NCI-H82 treated with DMSO at 0.1 percent for 48 hours (cell line): Measurements from ENCODE around the gene MED15.

Source experiments
- DNase-seq: peaks from one replicate; lab custom pipeline; 2025; ENCODE audit not compliant: unreplicated experiment; lab: John Stamatoyannopoulos, UW

The MED15 gene

DNA sequence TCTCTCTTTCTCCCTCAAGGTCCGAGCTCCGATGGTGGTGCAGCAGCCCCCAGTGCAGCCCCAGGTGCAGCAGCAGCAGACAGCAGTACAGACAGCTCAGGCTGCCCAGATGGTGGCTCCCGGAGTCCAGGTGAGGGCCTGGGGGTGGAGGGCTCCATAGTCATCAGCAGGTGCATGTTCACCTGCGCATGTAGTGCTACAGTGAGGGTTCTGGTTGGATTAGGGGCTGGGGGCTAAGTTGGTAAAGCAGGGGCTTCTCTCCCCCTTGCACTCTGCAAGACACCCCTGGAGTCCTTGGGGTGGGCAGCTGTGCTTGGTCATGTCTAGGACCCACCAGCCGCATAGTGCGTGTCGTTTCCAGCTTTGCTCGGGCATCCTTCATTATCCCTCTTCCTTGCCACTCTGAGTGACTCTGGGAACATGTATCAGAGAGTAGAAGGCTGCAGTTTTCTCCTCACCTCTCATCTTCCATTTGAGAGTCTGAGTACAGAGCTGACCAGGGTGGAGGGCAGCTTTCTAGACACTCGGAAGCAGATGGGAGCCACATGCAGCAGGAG is 61.2 kb downstream of the MED15 start:
- DNase-seq: no peak

DNA sequence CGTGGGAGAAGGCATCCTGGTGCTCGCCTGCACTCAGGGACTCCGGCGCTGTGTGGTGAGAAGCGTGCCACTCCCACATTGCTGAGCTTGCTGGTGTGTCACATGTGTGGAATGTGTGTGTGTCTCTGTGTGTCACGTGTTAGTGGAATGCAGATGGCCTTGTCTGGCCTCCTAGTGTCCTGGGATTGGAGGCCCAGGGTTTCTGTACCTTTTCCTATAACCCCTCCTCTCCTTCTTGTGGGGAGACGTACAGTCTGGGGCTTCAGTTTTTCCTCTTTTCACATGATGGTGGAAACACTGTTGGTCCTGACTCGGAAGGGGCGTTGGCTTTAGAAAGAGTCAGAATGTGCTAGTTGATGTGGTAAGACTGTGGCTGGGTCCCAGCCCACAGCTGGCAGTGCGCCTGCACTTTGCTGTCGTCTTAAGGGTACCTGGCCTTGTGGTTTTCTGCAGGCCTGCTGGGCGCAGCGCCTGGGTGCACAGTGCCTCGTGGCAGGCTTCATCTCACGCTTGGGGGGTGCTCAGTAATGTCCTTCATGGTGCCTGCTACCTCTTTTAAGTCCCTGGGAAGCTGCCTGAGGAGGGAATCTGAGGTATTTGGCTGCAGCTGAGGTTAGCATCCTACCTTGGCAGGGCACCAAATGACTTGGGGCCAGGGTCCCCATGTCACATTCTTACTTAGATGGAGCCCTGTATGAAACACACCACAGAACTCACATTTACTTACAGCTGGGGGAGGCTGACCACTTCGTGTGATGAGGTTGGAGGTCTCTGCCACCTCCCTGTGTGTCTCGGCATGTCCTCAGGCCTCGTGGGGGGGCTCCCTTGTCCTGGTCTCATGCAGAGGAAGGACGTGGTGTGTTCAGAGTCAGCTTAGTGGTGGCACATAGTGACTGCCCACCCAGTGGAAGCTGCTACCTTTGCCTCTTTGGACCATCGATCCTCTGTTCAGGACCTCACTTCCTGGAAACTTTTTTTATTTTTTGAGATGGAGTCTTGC is 61.9 kb downstream of the MED15 start:
- no peak for DNase-seq

DNA sequence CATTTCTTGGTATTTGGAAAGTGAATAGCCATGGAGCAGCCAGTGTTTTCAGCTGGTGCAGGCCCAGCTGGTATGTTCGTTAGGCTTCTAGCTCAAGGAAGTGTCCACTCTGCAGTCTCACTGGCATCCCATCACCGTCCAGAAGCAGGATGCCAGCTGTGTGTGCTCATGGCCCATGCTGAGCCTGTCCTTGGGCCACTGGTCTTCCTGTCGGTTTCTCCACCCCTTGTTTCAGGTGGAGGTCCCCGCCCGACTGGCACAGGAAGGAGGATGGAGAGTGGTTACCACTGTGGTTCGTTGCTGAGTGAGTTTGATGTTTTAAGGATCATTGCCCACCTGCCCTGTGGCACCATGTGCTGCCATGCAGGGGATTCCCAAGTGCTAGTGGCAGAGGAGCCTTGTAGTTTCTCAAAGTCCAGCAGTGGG is 63.7 kb downstream of the MED15 start:
- DNase-seq: no peak

DNA sequence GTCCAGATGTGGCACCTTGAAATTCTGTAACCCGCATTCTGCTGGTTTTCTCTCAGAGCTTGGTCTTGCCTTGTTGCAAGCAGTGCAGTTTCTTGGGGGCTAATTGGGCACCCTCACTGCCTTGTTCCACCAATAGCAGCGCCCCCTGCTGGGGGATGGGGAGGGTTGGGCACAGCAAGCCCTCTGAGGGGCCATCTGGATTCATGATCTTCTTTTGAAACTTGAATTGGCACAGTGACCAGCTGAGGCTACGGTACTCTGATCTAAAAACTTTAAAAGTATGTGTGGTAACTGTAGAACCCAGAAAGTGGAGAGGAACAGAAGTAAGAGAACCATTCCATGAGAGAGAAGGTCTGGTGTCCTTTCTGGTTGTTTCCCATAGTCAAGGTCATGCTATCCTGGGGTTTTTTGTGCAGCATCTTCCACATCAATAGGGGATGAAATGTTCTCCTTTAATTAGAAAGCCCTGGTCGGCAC is 64.2 kb downstream of the MED15 start:
- no peak for DNase-seq

DNA sequence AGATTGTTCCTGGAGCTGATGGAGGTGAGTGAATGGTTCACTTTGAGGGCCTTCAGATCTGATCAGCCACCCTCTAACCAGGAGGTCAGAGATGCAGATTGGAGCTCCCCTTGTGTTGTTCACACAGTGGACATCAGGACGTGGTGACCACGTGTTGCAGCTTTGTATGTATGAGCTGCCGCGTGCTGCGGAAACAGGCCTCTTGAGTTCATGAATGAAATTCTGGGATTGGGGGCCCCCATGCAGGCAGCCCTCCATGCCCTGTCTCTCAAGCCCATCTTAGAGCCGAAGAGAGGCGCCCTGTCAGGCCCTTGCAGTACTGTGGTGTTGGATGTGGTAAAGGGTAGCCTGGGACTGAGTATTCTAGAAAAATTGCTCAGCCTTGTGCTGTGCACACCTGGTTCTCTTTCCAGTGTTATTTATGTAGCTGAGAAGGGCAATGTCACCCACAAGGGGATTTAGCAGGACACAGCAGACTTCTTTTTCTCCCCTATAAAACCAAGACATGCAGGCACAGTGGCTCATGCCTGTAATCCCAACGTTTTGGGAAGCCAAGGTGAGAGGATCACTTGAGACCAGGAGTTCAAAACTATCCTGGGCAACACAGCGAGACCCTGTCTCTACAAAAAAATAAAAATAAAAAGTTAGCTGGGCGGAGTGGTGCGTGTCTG is 64.9 kb downstream of the MED15 start:
- no peak for DNase-seq

DNA sequence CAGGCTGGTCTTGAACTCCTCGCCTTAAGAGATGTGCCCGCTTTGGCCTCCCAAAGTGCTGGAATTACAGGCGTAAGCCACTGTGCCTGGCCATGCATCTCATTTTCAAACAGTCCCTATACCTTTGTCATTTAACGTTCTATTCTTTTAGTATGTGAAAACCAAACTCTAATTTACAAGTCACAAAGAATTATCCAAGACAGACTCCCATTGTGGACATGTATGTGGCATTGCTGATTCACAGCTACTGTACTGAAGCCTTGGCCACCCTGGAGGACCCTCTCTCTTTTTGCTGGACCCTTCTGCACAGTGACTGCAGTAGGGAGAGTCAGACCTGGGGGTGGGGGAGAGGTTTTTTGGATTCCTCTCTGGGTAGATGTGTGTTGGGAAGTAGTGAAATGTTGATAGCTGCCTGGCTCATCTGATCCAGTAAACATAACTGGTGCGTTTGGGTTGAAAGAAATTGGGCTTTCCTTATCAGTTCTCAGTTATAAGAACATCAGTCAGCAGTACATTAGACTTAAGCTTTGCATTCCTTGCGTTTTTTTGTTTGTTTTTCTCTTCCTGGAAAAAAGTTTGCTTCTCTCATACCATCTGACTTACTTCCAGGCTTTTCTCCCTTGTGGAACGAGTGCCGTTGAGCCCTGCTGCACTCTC is 65.9 kb downstream of the MED15 start:
- no peak for DNase-seq

DNA sequence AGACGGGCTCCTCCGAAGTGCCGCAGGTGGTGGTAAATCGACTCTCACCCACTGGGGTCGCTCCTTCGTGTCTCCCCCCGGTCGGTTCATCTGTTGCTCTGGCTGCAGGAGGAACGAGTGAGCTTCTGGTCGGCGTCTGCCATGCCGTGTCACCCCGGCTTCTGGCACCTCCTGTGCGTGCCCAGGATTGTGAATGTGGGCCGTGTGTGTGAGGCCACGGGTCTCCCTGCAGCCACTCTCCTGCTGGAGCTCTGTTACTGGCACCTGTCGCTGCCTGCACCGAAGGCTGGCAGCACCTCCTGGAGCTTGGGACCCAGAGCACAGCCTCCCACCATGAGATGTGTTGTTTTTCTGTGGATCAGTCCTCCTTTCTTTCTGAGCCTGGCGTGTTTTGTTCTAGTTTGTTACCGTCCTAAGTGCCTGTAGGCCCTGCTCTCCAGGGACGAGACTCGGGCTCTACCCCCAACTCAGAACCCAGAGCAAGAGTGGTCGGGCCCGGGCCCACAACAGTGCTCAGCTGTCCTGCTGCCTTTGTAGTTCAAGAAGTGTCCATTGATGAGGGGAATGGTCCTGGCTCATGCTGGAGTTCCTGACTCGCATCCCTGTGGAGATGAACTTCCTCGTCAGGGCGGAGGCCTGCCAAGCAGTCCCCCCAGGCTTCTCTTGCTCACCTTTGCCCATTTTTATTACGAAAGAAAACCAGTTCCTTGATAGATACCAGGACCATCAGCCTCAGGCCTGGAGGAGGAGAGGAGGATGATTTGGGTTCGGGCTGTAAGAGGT is 66.6 kb downstream of the MED15 start:
- no peak for DNase-seq

DNA sequence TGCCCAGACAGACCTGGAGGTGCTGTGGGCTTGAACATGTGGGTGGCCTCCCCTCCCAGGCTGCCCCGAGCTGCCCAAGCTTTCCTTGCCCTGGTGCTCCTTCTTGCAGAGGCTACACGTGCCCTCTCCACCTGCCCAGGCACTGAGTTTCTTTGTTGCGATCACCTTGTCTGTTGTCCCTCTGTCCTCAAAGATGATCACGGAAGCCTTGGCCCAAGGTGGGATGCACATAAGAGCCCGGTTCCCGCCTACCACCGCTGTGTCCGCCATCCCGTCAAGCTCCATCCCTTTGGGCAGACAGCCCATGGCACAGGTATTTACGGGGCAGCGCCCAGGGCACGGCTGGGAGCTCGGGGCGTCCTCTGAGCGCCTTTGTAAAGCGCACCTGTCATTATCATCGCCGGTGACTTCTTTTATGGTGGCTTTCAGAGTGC is 67.5 kb downstream of the MED15 start:
- DNase-seq: no peak

DNA sequence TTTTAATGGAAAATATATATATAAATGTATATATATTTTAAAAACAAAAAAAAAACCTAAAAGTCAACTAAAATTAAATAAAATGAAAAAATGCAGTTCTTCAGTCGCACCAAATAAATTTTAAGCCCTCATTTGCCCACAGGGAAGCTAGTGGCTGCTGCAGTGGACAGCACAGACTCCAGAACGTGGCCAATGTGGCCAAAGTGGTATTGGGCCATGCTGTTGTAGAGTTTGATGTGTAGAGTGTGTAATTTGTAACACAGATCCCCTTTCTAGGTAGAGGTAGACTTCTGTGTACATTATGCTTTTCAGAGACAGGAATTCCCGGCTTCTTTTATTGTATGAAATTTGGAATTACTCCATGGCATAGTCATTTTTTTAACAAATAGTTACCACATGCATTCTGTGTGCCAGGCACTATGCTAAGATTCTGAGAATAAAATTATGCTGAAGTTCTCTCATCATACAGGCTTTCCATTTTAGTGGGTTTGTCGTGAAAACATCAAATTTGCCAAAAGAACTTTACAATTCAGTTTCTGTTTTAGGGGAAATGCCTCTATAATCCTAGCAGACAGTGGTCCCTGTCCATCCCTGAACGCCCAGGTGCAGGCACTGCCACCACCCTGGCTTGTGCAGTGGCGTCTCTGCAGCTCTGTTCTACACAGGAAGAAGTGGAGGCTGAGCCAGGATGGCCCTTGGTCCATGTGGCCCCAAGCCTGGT is 68.5 kb downstream of the MED15 start:
- DNase-seq: no peak

DNA sequence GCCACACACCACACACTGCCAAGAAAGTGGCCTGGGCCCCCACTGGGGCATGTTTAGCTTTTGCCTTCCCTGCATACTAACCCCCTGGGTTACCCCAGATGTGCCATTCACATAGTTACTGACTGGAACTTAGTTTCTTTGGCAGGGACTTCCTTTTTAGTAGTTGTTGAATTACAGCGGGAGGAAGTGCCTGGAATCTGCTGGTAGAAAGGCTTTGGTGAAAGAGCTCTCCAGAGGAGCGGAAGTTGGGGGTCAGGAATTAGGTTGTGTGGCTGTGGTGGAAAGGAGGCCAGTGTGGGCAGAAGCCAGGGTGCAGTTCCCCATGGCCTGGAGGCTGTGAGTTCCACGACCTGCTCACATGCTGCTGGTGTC is 69.0 kb downstream of the MED15 start:
- no peak for DNase-seq

DNA sequence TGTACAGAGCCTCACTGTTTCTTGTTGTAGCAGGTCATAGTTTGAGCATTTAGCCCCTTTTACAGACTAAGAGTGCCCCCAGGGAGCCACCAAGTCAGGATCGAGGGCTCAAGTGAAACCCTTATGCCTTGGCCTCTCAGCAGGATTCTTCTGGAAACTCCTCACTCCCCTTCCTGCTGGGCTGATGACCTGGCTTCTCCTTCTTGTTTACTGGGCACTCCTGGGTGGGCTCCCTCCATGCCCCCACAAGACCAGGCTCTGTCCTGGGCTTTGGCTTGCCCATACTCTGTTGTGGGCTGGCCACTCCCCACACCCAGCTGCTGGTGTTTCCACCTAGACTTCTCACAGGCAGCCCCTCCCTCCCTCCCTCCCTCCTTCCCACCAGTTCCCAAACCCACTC is 69.6 kb downstream of the MED15 start:
- no peak for DNase-seq

DNA sequence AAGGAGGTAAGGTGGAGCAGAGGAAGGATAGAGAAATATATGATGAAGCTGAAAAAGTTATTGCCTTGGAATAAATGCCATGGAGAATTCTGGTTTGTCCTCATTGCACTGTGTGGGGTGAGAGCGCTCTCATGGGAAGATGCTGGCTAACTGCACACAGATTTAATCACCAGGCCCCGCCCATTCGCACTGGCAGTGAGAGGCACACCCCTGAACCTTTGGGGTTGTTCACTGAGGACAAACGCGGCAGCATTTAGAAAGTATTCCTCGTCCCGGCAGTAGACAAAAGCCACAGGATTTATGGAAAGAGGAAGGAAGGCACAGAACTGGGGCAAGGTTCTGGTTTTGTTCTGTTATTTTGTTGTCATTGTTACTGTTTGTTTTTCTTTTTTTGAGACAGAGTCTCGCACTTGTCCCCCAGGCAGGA is 70.2 kb downstream of the MED15 start:
- no peak for DNase-seq

DNA sequence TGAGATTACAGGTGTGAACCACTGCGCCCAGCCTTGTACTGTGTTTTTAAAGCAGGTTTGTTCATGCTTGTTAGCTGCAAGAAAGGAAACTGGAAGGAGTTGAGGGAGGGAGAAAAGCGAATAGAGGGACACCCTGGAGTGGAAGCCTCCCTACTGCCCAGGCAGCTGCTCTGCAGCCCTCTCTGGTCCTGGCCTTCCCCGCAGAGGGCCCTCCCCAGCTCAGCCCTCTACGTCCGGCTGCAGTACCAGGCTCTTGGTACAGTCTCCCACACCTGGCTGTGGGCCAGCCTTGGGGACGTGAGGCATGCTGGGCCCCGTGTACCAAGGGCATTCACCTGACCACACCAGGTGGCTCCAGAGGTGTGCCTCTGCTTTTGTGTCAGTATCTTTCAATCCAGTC is 70.8 kb downstream of the MED15 start:
- DNase-seq: no peak

DNA sequence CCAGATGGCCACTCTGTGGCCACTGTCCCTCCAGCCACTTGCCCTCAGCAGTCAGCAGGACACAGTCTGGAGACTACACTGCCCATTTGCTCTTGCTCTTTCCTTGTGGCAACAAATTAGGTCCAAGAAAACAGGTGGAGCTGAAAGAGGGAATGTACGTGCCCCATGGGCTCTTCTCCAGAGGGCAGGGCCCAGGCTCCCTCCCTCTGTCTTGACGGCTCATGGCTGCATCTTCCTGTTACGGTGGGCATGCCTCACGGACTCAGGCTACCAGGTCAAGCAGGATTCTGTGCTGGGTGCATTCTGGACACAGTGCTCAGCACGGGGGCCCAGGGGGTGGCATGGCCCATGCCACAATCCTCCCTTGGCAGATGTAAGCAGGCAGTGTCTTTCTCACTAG is 71.3 kb downstream of the MED15 start:
- no peak for DNase-seq

DNA sequence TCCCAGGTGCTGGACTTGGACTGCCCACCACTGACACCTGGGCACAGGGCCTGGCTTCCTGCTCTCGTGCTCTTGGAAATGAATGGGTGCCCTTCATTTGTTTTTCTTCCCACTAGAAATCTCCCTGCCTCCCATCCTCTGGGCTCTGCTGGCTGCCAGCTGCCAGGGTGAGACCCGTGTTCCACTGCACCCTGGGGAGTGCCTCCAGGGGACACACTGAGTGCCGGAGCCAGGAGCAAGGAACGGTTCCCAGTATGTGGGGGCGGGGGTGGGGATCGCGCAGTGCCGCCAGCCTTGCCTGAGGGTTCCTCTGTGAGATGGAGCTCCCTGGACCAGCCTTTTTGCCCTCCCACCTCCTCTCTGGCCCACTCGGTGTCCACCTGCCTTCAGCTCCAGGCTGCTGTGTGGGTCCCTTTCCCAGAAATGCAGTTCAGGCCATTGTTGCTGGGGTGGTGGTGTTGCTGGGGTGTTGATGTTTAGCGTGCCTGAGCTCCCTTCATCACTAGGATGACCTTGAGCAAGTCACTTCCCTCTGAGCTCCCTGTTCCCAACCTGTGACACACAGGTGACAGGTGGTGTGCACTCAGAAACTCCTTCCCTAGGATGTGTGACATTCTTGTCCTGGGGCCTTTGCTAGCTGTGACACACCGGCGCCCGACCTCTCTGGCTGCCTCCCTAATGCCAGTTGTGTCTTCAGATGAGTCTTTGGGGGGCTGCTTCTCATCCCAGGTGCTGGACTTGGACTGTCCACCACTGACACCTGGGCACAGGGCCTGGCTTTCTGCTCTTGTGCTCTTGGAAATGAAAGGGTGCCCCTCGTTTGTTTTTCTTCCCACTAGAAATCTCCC is 72.1 kb downstream of the MED15 start:
- no peak for DNase-seq

DNA sequence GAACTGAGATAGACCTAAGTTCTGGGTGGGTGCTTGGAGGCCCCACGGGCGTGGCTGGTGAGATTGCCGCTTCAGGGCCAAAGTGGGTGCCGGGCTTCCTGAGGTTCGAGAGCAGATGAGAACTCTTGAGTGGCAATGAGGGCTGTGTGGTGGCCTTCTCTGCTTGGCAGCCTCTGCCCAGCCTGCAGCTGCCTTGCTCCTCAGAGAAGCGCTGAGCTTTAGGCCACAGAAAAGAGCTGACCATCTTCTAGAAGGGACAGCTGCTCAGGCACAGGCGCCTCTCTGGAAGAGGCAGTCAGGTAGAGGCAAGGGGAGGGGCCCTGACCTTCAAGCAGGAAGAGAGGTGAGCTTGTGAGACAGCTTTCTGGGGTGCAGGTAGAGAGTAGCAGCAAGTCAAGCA is 72.8 kb downstream of the MED15 start:
- no peak for DNase-seq

DNA sequence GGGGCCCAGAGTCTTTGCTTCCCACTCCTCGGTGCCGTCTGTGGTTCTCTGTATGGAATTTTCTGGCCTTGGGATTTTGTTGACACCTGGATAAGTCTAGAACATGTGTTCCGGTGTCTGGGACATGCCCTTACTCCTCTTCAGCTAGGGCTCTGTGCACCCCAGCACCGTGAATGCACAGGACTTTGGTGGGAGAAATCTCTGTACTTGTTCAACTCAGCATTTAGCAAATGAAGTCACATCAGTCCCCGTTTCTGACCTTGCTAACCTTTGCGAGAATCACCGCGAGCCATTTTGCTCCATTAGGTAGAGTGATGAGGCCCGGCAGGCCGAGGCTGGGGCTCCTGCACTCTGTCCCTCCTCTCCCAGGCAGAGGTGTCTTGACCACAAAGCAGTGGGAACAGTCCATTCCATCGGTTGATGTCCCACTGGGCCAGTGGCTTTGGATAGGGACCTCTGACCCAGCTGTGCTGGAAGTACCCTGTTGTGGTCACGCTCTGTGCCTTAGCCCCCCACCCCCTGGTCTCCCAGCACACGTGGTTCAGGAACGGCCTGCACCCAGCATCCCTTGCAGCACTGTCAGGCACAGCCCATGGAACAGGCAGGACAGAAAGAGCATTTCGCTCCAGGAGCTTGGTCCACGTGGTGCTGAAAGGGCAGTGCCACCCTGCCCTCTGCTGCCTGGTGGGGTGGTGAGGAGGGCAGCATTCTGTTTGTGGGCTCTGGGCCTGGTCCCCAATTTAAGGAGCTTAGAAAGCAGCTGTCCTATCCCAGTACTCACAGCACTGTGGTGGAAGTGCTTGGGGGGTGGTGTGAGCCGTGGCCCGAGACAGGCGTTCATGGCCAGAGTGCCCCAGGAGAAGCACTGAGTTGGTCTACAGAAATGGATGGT is 73.4 kb downstream of the MED15 start:
- no peak for DNase-seq
